NCI-H345 (cell line): ENCODE results near the gene IMPACT.

ENCODE experiments used
- DNase-seq: peaks from one replicate; lab custom pipeline; 2025; lab: John Stamatoyannopoulos, UW

Gene IMPACT

GRCh38 chr18:24479371-24479770 is 52.9 kb downstream of the IMPACT start:
- no peak for DNase-seq

- no peak for DNase-seq
Observed at GRCh38 chr18:24482821-24483220, 56.4 kb downstream of the IMPACT start.

GRCh38 chr18:24485681-24486080 is 59.2 kb downstream of the IMPACT start:
- DNase-seq: no peak

GRCh38 chr18:24486684-24487083 is 60.2 kb downstream of the IMPACT start:
- DNase-seq: no peak

GRCh38 chr18:24488824-24489493 is 62.5 kb downstream of the IMPACT start:
- DNase-seq: peak; percentile 39

GRCh38 chr18:24490539-24490938 is 64.1 kb downstream of the IMPACT start:
- DNase-seq: no peak

GRCh38 chr18:24491927-24492834 is 65.7 kb downstream of the IMPACT start:
- no peak for DNase-seq

- DNase-seq: no peak
Observed at GRCh38 chr18:24494586-24494985, 68.1 kb downstream of the IMPACT start.

GRCh38 chr18:24497031-24497754 is 70.7 kb downstream of the IMPACT start:
- no peak for DNase-seq

GRCh38 chr18:24499814-24500213 is 73.3 kb downstream of the IMPACT start:
- DNase-seq: no peak

GRCh38 chr18:24500217-24500616 is 73.7 kb downstream of the IMPACT start:
- no peak for DNase-seq

- DNase-seq: no peak
Observed at GRCh38 chr18:24500766-24501165, 74.3 kb downstream of the IMPACT start.

GRCh38 chr18:24502667-24503523 is 76.4 kb downstream of the IMPACT start:
- DNase-seq: peak; percentile 46
